Ovary (tissue), 9 donors: ENCODE measurements around the gene FCN2. TPM values are rescaled to one million over a fixed set of nuclear protein-coding genes. Genes with fewer than 3 reads are reported as not detected.

Experiments
- DNase-seq, 5 donors: peaks; one replicate each; pipeline ENCODE4 v3.0.0-alpha.2; 2019 to 2020
- H3K27ac ChIP-seq, 2 donors: fragments of 200-600 bp; one replicate each; pipeline versions ENCODE4 v1.5.1 to v1.8.0; 2019 to 2022
- H3K27me3 ChIP-seq: fragments of 200-600 bp; one replicate; pipeline ENCODE4 v1.8.0; 2022
- H3K36me3 ChIP-seq: fragments of 200-600 bp; sonication (generic); one replicate; pipeline ENCODE4 v1.5.1; 2019
- H3K4me1 ChIP-seq: one replicate; pipeline ENCODE4 v1.8.1; 2013; ENCODE audit warnings: mild to moderate bottlenecking, moderate library complexity; ENCODE audit not compliant: insufficient read depth
- H3K4me3 ChIP-seq: fragments of 200-600 bp; sonication (generic); one replicate; pipeline ENCODE4 v1.5.1; 2017
- H3K9me3 ChIP-seq, 2 donors: fragments of 200-600 bp in 1 of 2; sonication (generic) in 1 of 2; one replicate each; pipeline versions ENCODE4 v1.5.1 to v1.8.1; 2013 to 2019; ENCODE audit warnings: mild to moderate bottlenecking in 1 of 2, moderate library complexity in 1 of 2
- EP300 ChIP-seq: sonication (generic); formaldehyde crosslinking; IDR thresholded peaks from one replicate; pipeline ENCODE4 v1.6.1; 2017; ENCODE audit warnings: antibody characterized with exemption
- POLR2A ChIP-seq: fragments of 450-650 bp; IDR thresholded peaks from one replicate; pipeline ENCODE4 v1.6.1; 2017; ENCODE audit warnings: antibody characterized with exemption, mild to moderate bottlenecking, moderate library complexity
- WGBS, 3 donors: extraction: QIAGEN DNeasy Blood & Tissue Kit in 1 of 3; methylation state at CpG; one replicate each; pipeline versions ENCODE4 v1.1.5 to v1.1.7; 2013 to 2017; 5-methylcytosine and 5-hydroxymethylcytosine counted together
- intact Hi-C, 4 donors: fragments of 100-400 bp; cut with DNase I; formaldehyde crosslinking; loops; one replicate each; pipeline versions ENCODE4 v1.11.0 to v1.15.1; 2022 to 2023
- polyA plus RNA-seq, 2 donors: library from polyadenylated mRNA; stranded (reverse); fragments of 200-250 nt in 1 of 2; fragments of 350-450 nt in 1 of 2; fragmentation: Illumina TruSeq in 1 of 2; extraction: RNeasy Lipid Tissue Mini Kit (QIAGEN cat#74804) in 1 of 2; gene quantifications; one replicate each; pipeline ENCODE4 v1.2.3, GENCODE V29; 2013 to 2014
- total RNA-seq, 7 donors: library from RNA; depleted of rRNA in 2 of 7; stranded (reverse); fragments of >200 nt in 2 of 7; fragmentation: NEBNext Ultra II Directional in 3 of 7; extraction: Animal tissue kit (Norgen Biotek cat#: 25700) in 3 of 7; gene quantifications; one replicate each; pipeline versions ENCODE4 v1.1.0 to v1.2.4, GENCODE V29; 2016 to 2023
- TF ChIP-seq, protein P1 (sequence below), 3 donors: fragments of 450-650 bp in 2 of 3; fragments of 200-600 bp in 1 of 3; IDR thresholded peaks; one replicate each; pipeline versions ENCODE4 v1.5.1 to v1.8.0; 2016 to 2022; ENCODE audit warnings: antibody characterized with exemption in 3 of 3, mild to moderate bottlenecking in 1 of 3
- donor health status: DM: no; HTN: no; CAD: no; lungs with moderate emphysema.
- donor health status: DM: no; HTN: no; CAD: no.
- donor health status: Bipolar disorder and iron deficiency.
- donor health status: DM: yes; HTN: yes; CAD: no.
- donor health status: DM: no; HTN: no; CAD: no.
- donor health status: DM: yes; HTN: yes; CAD: no.

FCN2 gene
- total and polyA plus RNA-seq, 9 donors, result 0.23 to 1.1 (median 0.33) TPM; not detected in 4

DNA sequence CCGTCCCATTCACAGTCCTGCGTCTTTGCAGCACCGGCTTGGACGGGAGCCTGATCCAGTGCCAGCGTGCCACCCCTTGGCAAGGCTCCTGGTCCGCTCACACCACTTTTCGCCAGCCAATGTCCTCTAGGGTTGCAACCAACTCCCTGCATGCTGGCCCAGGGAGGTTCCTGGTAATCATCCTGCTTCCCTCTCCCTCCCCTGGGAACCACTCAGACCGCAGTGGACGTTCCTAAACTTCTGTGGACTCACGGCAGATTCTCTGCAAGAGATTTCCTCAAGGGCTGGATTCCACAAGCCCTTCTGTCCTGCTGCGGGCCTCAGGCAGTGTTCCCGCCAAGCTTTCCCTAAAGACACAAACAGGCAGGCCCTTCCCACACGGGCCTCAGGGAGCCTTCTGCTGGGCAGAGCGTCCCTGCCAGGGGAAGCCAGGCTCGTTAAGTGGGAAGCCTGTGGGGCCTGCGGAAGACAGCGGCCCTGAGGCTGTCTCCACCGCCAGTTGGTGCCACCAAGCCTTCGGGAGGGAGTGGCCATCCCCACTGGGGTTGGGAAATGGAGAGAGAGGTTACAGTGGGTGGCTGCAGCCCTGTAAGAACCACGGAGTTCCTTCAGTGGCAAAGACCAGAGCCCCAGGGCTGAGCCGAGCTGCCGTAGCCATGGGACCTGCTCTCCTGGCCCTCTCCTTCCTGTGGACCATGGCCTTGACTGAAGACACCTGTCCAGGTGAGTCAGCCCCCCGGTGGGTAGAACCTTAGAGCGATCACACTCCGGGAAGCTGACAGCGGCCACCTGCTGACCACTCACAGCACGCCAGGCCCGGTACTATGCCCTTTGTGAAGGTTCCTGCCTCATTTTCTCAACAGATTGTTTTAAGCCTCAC lies 16.4 kb upstream of the FCN2 start:
- Histone ChIP-seq H3K27ac (peak overlapping the region in 1 of 2 donors; percentile 69), H3K4me3 (no peak overlapping the region), H3K27me3 (no peaks in the 10 kb centered on the region), H3K9me3 (no peaks in the 10 kb centered on the region), H3K4me1 (peaks cover 17% of the 10 kb centered on the region), H3K36me3 (no peaks in the 10 kb centered on the region)
- intact Hi-C loops, result no loop called here
- WGBS, 3 donors, result 61 to 70% (median 69%) methylated on average over 28 of the region's 28 CpGs
- peak in 3 of 5 donors; percentile 30 to 68 (median 42) for DNase-seq
- no peak for TF ChIP-seq POLR2A
- TF ChIP-seq, protein P1, sequence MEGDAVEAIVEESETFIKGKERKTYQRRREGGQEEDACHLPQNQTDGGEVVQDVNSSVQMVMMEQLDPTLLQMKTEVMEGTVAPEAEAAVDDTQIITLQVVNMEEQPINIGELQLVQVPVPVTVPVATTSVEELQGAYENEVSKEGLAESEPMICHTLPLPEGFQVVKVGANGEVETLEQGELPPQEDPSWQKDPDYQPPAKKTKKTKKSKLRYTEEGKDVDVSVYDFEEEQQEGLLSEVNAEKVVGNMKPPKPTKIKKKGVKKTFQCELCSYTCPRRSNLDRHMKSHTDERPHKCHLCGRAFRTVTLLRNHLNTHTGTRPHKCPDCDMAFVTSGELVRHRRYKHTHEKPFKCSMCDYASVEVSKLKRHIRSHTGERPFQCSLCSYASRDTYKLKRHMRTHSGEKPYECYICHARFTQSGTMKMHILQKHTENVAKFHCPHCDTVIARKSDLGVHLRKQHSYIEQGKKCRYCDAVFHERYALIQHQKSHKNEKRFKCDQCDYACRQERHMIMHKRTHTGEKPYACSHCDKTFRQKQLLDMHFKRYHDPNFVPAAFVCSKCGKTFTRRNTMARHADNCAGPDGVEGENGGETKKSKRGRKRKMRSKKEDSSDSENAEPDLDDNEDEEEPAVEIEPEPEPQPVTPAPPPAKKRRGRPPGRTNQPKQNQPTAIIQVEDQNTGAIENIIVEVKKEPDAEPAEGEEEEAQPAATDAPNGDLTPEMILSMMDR (IDR thresholded peaks at IDR 0.05), result no peak
- TF ChIP-seq EP300, result no peak

DNA sequence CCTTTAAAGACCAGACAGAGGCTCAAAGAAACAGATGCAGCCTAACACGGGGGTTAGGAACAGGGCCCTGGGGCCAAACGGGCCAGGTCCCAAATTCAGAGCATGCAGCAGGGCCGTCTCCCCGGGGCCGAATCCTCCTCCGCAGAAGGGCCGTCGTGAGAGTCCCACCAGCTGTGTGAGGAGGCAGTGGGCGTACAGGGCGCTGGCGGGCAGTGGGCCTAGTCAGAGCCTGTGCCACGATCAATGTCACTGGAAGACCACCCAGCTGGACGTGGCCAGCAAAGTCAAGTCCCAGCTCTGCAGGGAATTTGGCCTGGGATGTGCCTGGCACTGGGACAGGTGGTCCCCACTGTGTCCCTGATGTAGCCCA lies 15.8 kb upstream of the FCN2 start:
- no peaks in the 10 kb centered on the region for H3K9me3 ChIP-seq
- no peak overlapping the region for H3K4me3 ChIP-seq
- intact Hi-C loops, result no loop called here
- no peaks in the 10 kb centered on the region for H3K36me3 ChIP-seq
- no peak overlapping the region for H3K27ac ChIP-seq
- H3K27me3 ChIP-seq, result no peaks in the 10 kb centered on the region
- peak in 2 of 5 donors; percentile 20 to 38 for DNase-seq
- peaks cover 17% of the 10 kb centered on the region for H3K4me1 ChIP-seq
- TF ChIP-seq POLR2A, result no peak
- no peak for TF ChIP-seq EP300
- TF ChIP-seq, protein P1 (IDR thresholded peaks at IDR 0.05), result no peak
- 76 to 81% (median 81%) methylated on average over 13 of the region's 13 CpGs for WGBS, 3 donors

DNA sequence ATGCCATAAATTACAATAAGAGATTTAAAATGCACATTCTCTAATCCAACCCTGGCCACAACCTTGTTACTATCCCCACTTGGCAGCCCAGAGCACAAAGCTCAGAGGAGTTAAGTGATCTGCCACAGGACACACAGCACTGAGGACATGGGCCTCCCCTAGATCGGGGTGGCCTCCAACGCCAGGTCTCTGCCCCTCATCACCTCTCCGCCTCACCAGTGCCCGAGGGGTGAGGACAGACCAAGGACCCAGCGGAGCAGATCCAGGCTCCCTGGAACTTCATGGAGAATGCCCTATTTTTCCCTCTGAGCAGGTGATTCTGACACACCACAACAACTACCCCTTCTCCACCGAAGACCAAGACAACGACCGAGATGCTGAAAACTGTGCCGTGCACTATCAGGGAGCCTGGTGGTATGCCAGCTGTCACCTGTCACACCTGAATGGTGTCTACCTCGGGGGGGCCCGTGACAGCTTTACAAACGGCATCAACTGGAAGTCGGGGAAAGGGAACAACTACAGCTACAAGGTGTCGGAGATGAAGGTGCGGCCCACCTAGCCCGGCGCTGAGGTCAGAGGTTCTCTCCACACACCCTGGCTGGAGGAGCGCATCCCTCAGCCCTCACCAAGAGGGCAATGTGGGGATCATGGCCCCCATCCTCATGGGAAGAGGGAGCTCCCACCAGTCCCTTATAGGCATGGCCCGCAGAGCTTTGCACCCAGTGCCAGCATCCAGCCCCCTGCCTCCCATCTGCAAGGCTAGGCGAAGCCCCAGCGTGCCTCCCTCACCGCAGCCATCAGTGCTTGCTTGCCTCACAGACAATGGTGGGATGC lies 12.5 kb upstream of the FCN2 start:
- H3K36me3 ChIP-seq, result no peaks in the 10 kb centered on the region
- no peaks in the 10 kb centered on the region for H3K9me3 ChIP-seq
- intact Hi-C loops, result no loop called here
- WGBS, 3 donors, result 92 to 96% (median 93%) methylated on average over 22 of the region's 22 CpGs
- no peak overlapping the region for H3K4me3 ChIP-seq
- H3K4me1 ChIP-seq, result peaks cover 14% of the 10 kb centered on the region
- no peaks in the 10 kb centered on the region for H3K27me3 ChIP-seq
- peak in 2 of 5 donors; percentile 14 to 28 for DNase-seq
- TF ChIP-seq EP300 (no peak), POLR2A (no peak)
- TF ChIP-seq, protein P1 (IDR thresholded peaks at IDR 0.05), result no peak
- no peak overlapping the region for H3K27ac ChIP-seq

DNA sequence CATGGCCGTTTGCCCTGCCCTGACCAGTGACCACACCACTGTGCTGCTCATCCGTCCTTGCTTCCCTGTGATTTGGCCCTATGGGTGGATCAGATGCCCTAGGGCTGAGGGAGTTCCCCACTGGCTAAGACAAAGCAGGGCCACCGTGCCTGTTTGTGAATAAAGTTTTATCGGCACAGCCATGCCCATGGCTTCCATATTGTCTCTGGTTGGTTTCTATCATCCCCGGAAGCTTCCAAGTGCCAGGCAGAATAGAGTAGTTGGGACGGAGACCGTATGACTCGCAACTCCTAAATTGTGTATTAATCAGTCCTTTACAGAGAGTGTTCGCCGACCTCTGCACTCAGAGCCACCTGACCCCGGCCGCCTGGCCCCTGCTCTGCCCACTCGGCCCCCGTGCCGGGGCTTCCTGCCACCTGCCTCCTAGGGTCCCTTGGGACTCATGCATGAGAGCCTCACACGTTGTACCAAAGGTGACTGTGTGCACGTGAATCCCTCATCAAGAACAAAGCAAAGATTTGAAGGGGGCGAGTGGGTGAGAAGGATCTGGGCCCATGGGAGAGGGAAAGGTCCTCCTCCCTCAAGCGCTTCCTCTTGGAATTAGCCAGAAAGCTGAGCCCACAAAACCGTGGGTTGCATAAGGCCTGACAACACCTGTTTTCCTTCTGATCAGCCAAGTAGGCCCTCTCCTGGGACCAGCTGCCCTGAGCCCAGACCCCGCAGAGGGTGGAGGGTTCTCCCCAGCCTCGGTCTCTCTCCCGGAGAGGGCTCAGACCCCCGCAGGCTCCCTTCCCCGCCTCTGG lies 11.7 kb upstream of the FCN2 start:
- peaks cover 8% of the 10 kb centered on the region for H3K4me1 ChIP-seq
- intact Hi-C loops, result no loop called here
- no peak overlapping the region for H3K27ac ChIP-seq
- WGBS, 3 donors, result 86 to 90% (median 89%) methylated on average over 25 of the region's 25 CpGs
- TF ChIP-seq, protein P1 (IDR thresholded peaks at IDR 0.05), result no peak
- TF ChIP-seq EP300 (no peak), POLR2A (no peak)
- no peaks in the 10 kb centered on the region for H3K36me3 ChIP-seq
- no peak overlapping the region for H3K4me3 ChIP-seq
- H3K27me3 ChIP-seq, result no peaks in the 10 kb centered on the region
- DNase-seq, result peak in 2 of 5 donors; percentile 15 to 26
- no peaks in the 10 kb centered on the region for H3K9me3 ChIP-seq
